HG03097 (cell line): Measurements from ENCODE around the gene NRN1L.

Experiments used
- ATAC-seq: cut with Tn5 transposase; IDR thresholded peaks from one replicate; pipeline ENCODE4 v1.9.1; 2021; ENCODE audit not compliant: unreplicated experiment, low FRiP score

The NRN1L gene

DNA sequence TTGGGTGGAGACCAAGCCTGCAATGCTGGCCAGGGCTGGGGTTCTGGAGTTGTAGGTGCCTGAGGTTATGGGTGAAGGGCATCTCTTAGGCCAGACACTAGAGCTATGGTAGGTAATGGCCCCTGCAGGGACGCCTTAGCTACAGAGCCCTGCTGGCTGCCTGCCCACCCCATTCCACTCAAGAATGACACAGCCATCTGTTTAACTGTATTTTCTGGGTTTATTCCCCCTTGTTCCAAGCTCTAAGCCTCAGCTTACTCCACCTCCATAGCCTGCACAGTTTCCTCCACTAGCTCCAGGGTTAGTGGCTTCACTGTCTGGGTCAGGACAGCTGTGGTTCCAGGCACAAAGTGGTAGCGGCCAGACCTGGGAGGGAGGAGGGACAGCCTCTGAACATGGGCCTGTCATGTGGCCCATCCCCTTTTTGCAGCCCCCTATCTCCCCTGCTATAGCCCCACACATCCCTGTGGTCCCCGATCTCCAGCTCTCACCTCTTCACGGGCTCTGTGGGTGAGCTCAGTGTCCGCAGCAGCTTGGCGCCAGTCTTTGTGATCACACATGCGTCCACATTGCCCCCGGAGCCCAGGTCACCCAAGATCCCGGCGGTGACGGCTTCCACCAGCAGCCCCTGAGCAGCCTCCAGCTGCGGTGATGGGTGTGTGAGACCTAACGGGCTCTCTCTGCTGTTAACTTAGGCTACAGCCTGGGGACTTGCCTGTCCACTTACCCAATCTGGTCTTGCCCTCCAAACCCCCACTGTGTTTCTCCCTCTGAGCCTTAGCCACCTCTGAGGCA is 49.8 kb downstream of the NRN1L start:
- ATAC-seq = no peak

GRCh38 chr16:67935101-67935401 is 50.4 kb downstream of the NRN1L start:
- no peak for ATAC-seq

DNA sequence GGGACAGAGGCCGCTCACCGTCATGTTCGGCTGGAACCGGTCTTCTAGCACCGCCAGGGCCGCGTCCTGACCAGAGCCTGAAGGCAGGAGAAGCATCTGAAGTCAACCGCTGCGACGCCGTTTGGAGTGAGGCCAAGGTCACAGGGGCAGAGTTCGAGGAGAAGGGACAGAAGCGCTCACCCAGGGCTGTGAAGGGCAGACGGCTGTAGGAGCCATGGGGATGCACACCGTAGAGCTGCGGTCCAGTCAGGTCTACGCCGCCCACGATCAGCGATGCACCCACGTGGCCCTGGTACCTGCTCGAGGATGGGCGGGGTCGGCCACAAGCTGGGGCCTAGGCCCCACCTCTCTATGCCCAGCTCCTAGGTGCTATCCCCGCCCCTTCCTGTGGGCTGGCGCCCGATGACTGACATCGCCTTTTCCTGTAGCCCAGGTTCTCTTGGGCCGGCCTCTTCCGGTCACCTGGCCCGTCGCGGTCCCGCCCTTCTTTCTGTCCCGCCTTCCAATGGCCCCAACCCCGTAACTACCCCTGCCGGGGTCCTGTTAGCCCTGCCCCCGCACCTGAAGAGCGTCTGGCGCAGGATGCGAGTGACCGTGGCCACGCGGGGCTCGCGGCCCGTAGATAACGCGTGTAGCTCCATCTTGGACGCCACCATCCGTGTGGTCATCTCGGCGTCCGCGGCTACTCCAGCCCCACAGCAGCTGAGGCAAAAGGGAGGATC is 50.9 kb downstream of the NRN1L start:
- ATAC-seq = peak; percentile 78
